Measurements from ENCODE around the gene ACP1.

The ACP1 gene

GRCh38 chr2:264493-265468 lies at the start of gene ACP1:
TSS of gene ACP1 (plus strand) at chr2:264947. CDS start at chr2:264965, 18 bp downstream.
- DNase-seq, result peak; percentile 86

GRCh38 chr2:216068-216467 lies 48.7 kb upstream of the ACP1 start:
- DNase-seq, result no peak

- DNase-seq, result no peak
These were observed 41.3 kb upstream of the ACP1 start for GRCh38 chr2:223451-223850.

GRCh38 chr2:223971-224760 lies 40.6 kb upstream of the ACP1 start:
- no peak for DNase-seq

GRCh38 chr2:228115-228514 lies 36.6 kb upstream of the ACP1 start:
- DNase-seq, result no peak

GRCh38 chr2:228518-229278 lies 36.0 kb upstream of the ACP1 start:
- no peak for DNase-seq

- DNase-seq, result no peak
These were observed 33.1 kb upstream of the ACP1 start for GRCh38 chr2:231521-232185.

- no peak for DNase-seq
These were observed 31.7 kb upstream of the ACP1 start for GRCh38 chr2:233030-233429.

- DNase-seq, result no peak
These were observed 30.3 kb upstream of the ACP1 start for GRCh38 chr2:234421-234820.

- DNase-seq, result no peak
These were observed 27.7 kb upstream of the ACP1 start for GRCh38 chr2:236993-237539.

GRCh38 chr2:237878-238277 lies 26.9 kb upstream of the ACP1 start:
- DNase-seq, result no peak

GRCh38 chr2:238431-238830 lies 26.3 kb upstream of the ACP1 start:
- no peak for DNase-seq

GRCh38 chr2:238869-239268 lies 25.9 kb upstream of the ACP1 start:
- no peak for DNase-seq

GRCh38 chr2:244547-244946 lies 20.2 kb upstream of the ACP1 start:
- DNase-seq, result no peak

GRCh38 chr2:246489-247144 lies 18.1 kb upstream of the ACP1 start:
- no peak for DNase-seq

- no peak for DNase-seq
These were observed 16.0 kb upstream of the ACP1 start for GRCh38 chr2:248724-249123.

- DNase-seq, result no peak
These were observed 15.2 kb upstream of the ACP1 start for GRCh38 chr2:249538-250042.

GRCh38 chr2:252001-252602 lies 12.6 kb upstream of the ACP1 start:
- DNase-seq, result no peak

- no peak for DNase-seq
These were observed 11.5 kb upstream of the ACP1 start for GRCh38 chr2:253202-253638.

- DNase-seq, result no peak
These were observed 10.5 kb upstream of the ACP1 start for GRCh38 chr2:254241-254640.

GRCh38 chr2:255195-255594 lies 9.6 kb upstream of the ACP1 start:
- no peak for DNase-seq
